Mucosa of descending colon (tissue), 3 donors: ENCODE results near the gene SNAPC2. TPM values are rescaled to one million over a fixed set of nuclear protein-coding genes. Genes with fewer than 3 reads are reported as not detected.
A peak's percentile ranks its signal among the peaks of the same experiment; 100 is the strongest.
"Not testable (repeated sequence)": the region's sequence is repeated elsewhere in the genome, so short reads cannot be mapped to it uniquely, and the experiment has no call there.

Experiments used
- ATAC-seq: fragments of 200-7000 bp; cut with Tn5 transposase; one replicate; pipeline ENCODE4 v1.9.1; 2020; ENCODE audit warnings: mild to moderate bottlenecking, moderate library complexity
- DNase-seq, 3 donors: peaks; one replicate each; pipeline ENCODE4 v3.0.0-alpha.2; 2020
- H3K36me3 ChIP-seq: fragments of 200-600 bp; one replicate; pipeline ENCODE4 v1.8.0; 2021; ENCODE audit warnings: low read depth, mild to moderate bottlenecking
- H3K4me1 ChIP-seq: fragments of 200-600 bp; one replicate; pipeline ENCODE4 v1.8.0; 2021; ENCODE audit warnings: low read depth, mild to moderate bottlenecking
- H3K4me3 ChIP-seq: fragments of 200-600 bp; one replicate; pipeline ENCODE4 v1.8.0; 2021; ENCODE audit warnings: mild to moderate bottlenecking
- H3K9me3 ChIP-seq: fragments of 200-600 bp; one replicate; pipeline ENCODE4 v1.8.0; 2021; ENCODE audit warnings: mild to moderate bottlenecking
- CTCF ChIP-seq: fragments of 200-600 bp; IDR thresholded peaks from one replicate; pipeline ENCODE4 v1.8.0; 2022; ENCODE audit warnings: antibody characterized with exemption, mild to moderate bottlenecking
- intact Hi-C, 2 donors: fragments of 100-400 bp; cut with DNase I in 1 of 2; cut with micrococcal nuclease in 1 of 2; formaldehyde crosslinking; loops; one replicate each; pipeline versions ENCODE4 v1.11.0 to v1.11.1; 2022; cut with DNase I, micrococcal nuclease
- total RNA-seq, 3 donors: library from RNA; stranded (reverse); fragmentation: NEBNext Ultra II Directional in 2 of 3; extraction: Animal tissue kit (Norgen Biotek cat#: 25700) in 2 of 3; gene quantifications; one replicate each; pipeline versions ENCODE4 v1.2.1 to v1.2.4, GENCODE V29; 2021 to 2023
- donor health status: DM: no; HTN: no; CAD: no; lungs with moderate emphysema.
- donor health status: DM: no; HTN: no; CAD: no.
- donor health status: DM: no; HTN: yes; CAD: no.

SNAPC2 gene
- total RNA-seq, 3 donors from 2014 or later, result 10.7 to 22.1 (median 14.7) TPM

- H3K4me3 ChIP-seq, result no peak overlapping the region
- no peaks in the 10 kb centered on the region for H3K9me3 ChIP-seq
- no peak for ATAC-seq
- TF ChIP-seq CTCF, result no peak
- peaks cover 3% of the 10 kb centered on the region for H3K4me1 ChIP-seq
- no peak for DNase-seq
- no peaks in the 10 kb centered on the region for H3K36me3 ChIP-seq
- intact Hi-C loops, result no loop called here
These were observed 32.6 kb upstream of the SNAPC2 start for GRCh38 chr19:7887408-7888144.

GRCh38 chr19:7888145-7888825 lies 31.9 kb upstream of the SNAPC2 start, which contains the start of gene LRRC8E:
Gene LRRC8E (plus strand): TSS chr19:7888510. CDS start chr19:7895604, 7,094 bp downstream.
- TF ChIP-seq CTCF, result no peak
- intact Hi-C loops, result no loop called here
- H3K9me3 ChIP-seq, result no peaks in the 10 kb centered on the region
- no peaks in the 10 kb centered on the region for H3K36me3 ChIP-seq
- peaks cover 3% of the 10 kb centered on the region for H3K4me1 ChIP-seq
- H3K4me3 ChIP-seq, result no peak within 1 kb of the TSS
- ATAC-seq (peak; percentile 98), DNase-seq (peak; percentile 70 to 82 (median 70))

GRCh38 chr19:7888826-7889217 lies 31.3 kb upstream of the SNAPC2 start:
- Histone ChIP-seq H3K4me1 (peaks cover 3% of the 10 kb centered on the region), H3K36me3 (no peaks in the 10 kb centered on the region), H3K9me3 (no peaks in the 10 kb centered on the region), H3K4me3 (no peak overlapping the region)
- DNase-seq (no peak), ATAC-seq (no peak)
- intact Hi-C loops, result no loop called here
- no peak for TF ChIP-seq CTCF

GRCh38 chr19:7893362-7894101 lies 26.6 kb upstream of the SNAPC2 start:
- H3K36me3 ChIP-seq, intact Hi-C loops, DNase-seq, H3K4me3 ChIP-seq, H3K9me3 ChIP-seq, ATAC-seq, H3K4me1 ChIP-seq: not testable (repeated sequence)

GRCh38 chr19:7894612-7895309 lies 25.4 kb upstream of the SNAPC2 start:
- H3K4me3 ChIP-seq, result no peak overlapping the region
- no peaks in the 10 kb centered on the region for H3K9me3 ChIP-seq
- TF ChIP-seq CTCF, result no peak
- H3K4me1 ChIP-seq, result no peaks in the 10 kb centered on the region
- intact Hi-C loops, result no loop called here
- ATAC-seq (peak; percentile 89), DNase-seq (peak in 2 of 3 donors; percentile 64 to 66)
- H3K36me3 ChIP-seq, result no peaks in the 10 kb centered on the region
